Stimulated activated CD8-positive, alpha-beta memory T cell treated with anti-CD3 and anti-CD28 coated beads, Interleukin-7, amount 100 ng/mL, for 24 hours (primary cell): ENCODE results near the gene TMC1.

Experiments
- DNase-seq: peaks from one replicate; pipeline ENCODE4 v3.0.0-alpha.2; 2020; ENCODE audit warnings: low read depth

The TMC1 gene

GRCh38 chr9:72615931-72616330 is 94.5 kb downstream of the TMC1 start:
- no peak for DNase-seq

- no peak for DNase-seq
Measured at GRCh38 chr9:72618811-72619210, 97.4 kb downstream of the TMC1 start.

DNA sequence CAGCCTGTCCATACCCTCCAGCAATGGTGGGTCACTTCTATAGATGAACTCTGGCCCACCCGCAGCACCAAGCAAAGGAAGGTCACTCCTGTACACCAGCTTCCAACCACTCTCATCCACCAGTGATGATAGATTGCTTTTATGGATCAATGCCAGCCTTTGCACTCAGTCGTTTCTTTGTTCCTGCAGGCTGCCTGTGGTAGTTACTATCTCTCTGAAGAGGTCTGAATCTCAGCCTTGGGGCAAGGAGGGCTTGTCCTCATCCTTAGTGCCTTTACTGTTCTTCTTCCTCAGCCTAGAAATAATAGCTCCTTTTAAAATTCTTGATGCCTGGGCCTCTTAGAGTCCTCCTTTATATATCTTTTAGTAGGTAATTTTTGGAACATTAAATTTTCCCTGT is 100.8 kb downstream of the TMC1 start:
- no peak for DNase-seq

- no peak for DNase-seq
Measured at GRCh38 chr9:72623156-72623555, 101.7 kb downstream of the TMC1 start.

GRCh38 chr9:72627147-72627546 is 105.7 kb downstream of the TMC1 start:
- no peak for DNase-seq

- DNase-seq: no peak
Measured at GRCh38 chr9:72627956-72628540, 106.6 kb downstream of the TMC1 start.

DNA sequence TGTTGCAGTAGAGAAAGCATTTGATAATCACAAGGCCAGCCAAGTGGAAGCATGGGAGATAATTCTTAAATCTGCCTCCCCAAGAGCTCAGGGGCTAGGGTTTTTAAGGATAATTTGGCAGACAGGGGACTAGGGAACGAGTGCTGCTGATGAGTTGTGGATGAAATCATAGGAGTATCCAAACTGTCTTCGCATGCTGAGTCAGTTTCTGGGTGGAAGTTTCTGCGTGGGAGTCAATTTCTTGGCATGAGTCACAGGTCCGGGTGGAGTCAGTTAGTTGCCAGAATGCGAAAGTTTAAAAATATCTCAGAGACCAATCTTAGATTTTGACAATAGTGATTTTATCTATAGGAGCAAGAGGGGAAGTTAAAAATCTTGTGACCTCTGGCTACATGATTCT is 112.6 kb downstream of the TMC1 start:
- DNase-seq: no peak

- DNase-seq: no peak
Measured at GRCh38 chr9:72635197-72635596, 113.8 kb downstream of the TMC1 start.

- DNase-seq: no peak
Measured at GRCh38 chr9:72636621-72637020, 115.2 kb downstream of the TMC1 start.

DNA sequence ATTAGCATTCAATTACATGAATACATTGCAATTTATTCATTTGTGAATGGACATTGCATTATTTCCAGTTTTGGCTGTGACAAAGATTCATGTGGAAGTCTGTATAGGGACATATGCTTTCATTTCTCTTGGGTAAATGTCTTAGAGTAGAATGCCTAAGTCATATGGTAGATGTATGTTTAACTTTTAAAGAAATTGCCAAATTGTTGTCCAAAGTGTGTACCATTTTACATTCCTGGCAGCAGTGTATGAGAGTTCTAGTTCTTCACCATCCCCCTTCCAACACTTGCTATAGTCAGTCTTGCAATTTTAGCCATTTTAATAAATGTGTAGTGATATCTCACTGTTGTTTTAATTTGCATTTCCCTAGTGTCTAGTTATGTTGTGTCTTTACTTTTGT is 122.2 kb downstream of the TMC1 start:
- DNase-seq: no peak

- no peak for DNase-seq
Measured at GRCh38 chr9:72646061-72646460, 124.7 kb downstream of the TMC1 start.

- DNase-seq: no peak
Measured at GRCh38 chr9:72648324-72649126, 127.1 kb downstream of the TMC1 start.

- no peak for DNase-seq
Measured at GRCh38 chr9:72649127-72649442, 127.7 kb downstream of the TMC1 start.

DNA sequence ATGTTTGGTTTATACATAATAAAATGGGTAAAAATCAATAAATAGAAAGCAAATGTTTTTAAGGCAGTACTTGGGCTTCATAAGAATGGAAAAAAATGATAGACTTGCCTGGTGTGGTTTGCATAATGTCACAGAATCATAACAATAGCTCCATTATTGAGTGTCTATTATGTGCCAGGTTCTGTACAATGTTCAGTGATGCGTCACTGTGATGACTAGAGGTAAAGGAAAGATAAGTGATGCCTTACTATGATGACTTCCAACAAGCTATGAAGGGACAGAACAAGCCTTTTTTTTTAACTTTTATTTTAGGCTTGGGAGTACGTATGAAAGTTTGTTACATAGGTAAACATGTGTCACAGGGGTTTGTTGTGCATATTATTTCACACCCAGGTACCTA is 128.8 kb downstream of the TMC1 start:
- no peak for DNase-seq

DNA sequence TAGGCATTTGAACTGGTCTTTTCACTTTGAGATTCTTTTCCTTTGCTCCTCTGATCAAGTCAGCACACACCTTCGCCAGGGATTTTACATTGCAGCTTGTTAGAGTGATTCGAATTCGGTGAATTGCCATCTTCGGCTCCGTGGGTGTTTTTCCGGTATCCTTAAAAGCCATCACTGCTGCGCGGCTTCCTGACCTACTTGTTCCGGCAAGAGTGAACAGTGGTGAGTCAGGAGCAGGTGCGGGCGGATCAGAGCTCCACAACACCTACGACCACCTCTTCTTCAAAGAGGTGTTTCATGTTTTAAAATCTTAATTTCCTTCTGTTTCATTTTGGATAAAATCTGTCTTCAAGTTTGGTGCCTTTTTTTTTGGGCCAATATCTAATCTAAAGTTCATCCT is 134.6 kb downstream of the TMC1 start:
- no peak for DNase-seq

DNA sequence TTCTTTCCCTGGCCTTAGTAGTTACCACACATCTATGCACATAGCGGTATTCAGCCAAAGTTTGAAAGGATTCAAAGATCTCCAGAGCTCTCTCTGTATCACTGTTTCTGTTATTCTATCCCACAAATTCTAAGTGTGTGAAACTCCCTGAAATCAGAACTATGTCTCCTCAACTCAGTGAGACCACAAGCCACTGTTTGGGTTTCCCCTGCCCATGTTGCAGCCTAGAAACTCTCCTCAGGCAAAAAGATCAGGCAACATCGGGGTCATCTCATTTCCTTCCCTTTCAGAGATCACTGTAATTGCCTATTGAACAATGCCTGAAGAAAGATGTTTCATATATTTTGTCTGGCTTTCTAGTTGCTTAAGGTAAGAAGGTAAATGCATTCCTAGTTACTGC is 135.6 kb downstream of the TMC1 start:
- DNase-seq: no peak

DNA sequence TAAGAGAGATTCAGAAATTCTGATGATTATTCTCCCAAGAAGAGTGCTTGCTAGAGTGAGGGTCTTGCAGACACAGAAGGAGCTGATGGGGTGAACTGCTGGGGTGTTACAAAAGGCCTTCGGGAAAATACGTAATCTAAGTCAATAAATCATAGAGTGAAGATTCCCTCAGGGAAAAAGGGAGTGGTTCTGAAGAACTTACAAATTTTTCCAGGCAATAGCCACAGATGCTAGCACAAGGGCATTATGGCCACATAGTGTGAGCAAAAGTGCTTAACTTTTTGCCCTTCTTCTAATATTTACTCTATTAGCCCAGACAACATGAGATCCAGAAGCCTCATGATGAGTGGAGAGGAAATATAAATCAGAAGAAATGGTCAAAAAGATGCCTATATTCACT is 137.3 kb downstream of the TMC1 start:
- no peak for DNase-seq

DNA sequence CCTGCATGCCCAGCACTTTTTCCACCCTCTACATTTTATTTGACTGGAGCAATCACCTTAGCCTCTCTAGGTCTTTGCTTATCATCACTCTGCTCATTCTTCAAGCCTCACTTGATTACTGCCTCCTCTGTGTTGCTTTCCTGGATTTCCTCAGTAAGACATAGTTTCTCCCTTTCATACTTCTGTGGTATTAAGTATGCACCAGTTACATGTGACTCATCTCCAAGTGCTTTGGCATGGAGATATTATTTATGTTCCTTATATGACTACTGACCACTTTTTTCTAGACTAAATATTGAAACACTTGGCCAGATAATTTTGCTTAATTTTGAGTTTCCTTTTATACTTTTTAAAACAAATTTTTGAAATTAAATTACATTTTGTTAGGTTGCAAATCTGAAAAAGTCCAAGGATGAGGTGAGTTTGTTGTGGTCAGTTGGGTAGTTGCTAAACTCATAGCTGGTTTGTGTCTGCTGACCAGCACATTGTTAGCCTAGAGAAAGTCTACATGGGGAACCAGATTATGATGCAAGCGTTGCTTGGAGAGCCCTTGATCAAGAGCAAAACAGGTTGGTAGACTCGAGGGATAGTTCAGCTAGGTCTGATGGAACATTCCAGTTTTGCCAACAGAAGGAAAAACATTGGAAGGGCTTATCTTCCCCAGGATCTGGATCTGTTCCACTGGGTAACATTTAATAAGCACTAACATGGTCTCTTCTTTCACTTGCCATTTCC is 140.2 kb downstream of the TMC1 start:
- DNase-seq: no peak

- DNase-seq: no peak
Measured at GRCh38 chr9:72665421-72665820, 144.0 kb downstream of the TMC1 start.

GRCh38 chr9:72667181-72667580 is 145.8 kb downstream of the TMC1 start:
- no peak for DNase-seq

DNA sequence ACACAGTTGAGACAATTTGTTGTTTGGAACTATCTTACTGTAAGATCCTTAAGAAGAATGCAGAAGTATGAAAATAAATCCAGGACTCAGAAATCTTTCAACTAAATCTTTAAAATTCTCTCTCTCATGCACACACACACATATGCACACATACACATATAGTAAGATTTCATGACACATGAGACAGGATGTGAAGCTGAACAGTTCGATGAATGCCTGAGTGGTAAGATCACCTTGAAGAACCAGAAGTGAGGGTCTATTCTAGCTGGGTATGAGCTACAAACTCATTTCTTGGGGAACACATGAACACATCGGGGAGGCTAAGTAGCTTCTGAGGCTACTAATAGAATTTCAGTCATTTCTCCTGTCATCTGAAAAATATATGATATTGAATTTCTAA is 153.6 kb downstream of the TMC1 start:
- no peak for DNase-seq

DNA sequence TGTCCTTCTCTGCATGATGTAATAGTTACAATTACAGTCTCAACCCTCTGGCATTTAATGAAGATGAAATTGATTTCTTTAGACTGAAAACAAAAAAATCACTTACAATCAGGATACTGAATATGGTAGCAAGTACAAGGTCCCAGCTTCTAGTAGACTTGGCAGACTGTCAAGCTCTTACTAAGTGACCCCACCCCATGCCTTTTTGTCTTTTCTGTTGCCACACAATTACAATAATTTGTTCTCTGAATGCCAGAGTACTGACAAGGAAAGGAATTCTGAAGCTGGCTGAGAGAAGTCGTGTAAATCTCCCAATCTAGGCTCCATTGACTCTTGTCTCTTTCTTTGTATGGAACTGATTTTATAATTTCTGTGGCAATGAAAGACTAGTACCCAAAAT is 154.2 kb downstream of the TMC1 start:
- DNase-seq: no peak

DNA sequence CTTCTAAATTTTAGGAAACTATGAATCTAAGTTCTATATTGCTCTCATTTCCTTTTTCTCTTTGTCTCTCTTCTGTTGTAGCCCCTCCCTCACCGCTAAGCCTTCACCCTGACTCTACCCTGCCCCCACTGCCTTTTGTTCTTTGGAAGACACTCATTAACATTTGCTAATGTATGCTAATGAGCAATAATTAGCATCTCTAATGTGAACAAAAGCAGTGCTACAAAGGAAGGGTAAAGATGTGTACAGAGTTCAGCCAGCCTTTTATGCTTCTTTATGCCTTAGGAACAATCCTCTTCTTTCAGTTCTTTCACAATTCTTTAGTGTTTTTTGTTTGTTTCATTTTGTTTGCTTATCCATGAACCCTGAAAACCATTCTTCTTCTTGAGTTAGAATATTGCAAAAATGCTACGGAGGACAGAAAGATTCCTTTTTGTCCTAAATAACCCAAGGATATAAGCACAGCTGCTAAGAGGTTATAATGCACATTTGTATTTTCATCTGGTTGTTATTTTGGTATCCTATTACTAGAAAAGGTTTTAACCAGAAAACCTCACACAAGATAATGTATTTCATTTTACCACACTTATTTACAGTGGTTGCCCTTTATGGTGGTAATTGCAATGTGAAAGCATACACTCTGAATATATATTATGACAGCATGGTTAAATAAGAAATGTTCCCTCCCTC is 159.3 kb downstream of the TMC1 start:
- no peak for DNase-seq
